ENCODE results near the gene TNS3.

Gene TNS3

DNA sequence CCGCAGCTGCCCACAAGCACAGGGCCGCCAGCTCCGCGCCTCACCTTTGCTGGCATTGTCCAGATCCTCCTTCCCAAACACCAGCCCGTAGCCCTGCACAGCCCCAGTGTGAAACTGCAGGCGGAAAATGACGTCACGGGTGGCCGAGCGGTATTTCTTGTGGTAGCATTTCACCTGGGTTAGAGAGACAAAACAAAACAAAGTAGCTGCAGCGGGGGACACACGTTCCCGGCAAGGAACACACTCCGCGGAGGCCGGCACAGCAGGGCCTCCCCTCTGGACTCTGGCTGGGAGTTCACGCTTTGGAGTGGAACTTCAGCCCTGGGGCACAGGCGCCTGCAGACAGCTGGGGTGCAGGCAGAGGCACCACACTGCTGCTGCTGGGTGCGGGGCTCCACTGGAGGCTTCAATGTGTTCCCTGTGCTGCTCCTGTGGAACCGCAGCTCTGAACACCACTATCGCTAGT, 181.1 kb downstream of the TNS3 start:
- DNase-seq: no peak

GRCh38 chr7:47400001-47400400, 181.9 kb downstream of the TNS3 start:
- no peak for DNase-seq

GRCh38 chr7:47394751-47395252, 187.1 kb downstream of the TNS3 start:
- no peak for DNase-seq

DNA sequence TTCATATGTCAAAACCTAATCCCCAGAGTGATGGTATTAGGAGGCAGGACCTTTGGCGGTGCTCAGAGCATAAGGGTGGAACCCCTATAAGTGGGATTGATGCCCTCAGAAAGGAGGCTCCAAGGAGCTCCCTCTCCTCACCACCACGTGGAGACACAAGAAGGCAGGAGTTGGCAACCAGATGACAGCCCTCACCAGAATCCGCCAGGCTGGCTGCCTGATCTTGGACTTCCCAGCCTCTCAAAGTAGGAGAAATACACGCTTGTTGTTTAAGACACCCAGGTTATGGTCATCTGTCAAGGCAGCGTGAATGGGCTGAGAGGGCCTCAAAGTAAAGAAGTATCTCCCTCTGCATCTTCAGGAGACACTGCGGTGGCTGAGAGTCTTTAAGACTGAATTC, 187.7 kb downstream of the TNS3 start:
- DNase-seq: no peak

DNA sequence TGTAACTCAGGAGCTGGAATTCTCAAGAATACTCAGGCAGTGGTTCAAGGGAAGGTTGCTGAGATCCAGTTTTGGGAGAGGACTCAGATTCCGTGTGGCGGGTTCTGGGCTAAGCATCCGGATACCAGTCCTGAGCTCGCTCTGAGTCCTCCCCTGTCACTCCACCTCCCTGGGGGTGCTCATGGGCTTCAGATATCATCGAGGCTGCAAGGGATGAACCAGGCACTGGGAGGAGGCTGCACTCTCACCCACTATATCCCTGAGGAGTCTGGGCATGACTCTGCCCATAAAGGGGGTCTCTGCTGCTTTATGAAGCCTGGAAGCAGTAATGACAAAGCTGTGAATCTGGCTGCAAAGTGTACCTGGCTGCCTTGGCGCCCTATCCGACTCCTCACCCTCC, 188.5 kb downstream of the TNS3 start:
- no peak for DNase-seq

DNA sequence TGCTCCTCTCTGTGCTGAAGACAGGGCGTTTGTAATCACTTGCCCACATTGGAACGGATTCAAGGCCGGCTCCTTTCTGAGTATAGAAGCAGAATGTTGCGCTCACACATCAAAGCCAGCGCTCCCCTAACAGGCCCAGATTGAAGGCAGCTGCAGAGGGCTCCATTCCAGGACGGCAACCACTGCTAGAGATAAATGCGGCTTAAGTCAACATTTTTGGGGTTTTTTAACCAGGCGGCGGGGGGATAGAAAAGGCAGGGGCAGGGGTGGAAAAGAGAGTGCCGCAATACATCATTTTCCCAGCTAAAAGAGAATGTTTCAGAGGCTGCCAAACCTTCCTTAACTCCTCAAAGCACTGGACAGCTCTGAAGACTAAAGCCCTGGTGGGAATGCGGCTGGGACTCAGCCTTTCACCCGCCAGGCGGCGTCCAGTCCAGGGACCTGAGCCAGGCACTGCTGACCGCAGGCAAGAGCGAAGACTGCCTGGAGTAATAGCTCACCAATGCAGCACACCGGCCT, 189.6 kb downstream of the TNS3 start:
- no peak for DNase-seq

DNA sequence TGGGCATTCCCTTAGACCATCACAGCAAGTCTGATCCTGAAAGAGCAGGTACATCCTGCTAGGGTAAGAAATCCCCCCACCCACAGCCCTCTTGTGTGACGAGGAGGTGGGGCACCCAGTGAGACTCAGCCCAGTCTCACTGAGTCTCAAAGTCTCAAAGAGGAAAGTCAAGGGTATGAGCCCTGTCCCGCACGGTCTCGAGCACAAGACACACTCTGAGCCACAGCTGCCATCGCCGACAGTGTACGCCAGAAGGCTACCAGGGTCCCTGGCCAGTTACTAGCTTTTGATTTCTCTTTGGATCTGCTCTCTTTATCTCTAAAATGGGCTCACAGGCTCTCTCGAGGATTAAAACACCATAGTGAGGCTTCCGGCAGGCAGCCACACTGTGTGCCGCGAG, 190.2 kb downstream of the TNS3 start:
- no peak for DNase-seq

DNA sequence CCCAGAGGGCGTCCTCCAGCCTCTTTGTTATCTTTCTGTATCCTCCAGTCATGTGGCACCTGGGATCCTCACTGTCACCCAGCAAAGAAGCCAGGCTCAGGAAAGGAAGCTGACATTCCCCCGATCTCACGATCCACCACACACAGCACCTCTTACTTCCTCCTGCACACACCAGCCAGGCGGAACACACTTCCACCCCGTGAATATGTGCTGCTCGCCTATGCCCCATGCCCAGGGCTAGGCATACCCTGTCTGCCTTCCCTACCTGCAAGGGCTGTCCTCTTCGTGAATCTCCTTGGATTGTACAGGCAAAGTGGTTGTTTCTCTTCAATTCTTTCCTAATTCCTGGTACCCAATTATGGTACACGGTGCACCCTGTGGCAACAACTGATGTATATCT, 191.0 kb downstream of the TNS3 start:
- DNase-seq: no peak

GRCh38 chr7:47389923-47390630, 191.8 kb downstream of the TNS3 start:
- no peak for DNase-seq

GRCh38 chr7:47389171-47389922, 192.6 kb downstream of the TNS3 start:
- DNase-seq: no peak

DNA sequence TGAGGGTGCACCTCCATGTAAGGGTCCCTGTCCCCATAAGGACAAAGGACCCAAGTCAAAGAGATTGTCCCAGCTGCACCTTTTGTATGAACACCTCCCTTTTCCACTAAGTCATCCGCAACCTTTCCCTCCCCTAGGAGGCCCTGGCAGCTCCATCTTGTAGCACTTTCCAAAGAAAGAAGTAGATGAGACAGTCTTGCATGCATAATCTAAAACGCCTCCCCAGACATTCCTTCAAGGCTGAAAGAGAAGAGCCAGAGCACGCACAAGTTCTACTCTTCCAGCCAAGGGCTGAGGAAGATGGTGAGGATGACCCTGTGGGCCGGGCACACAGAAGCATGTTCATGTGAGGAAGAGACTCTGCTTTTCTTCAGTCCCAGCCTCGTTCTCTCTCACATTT, 194.4 kb downstream of the TNS3 start:
- DNase-seq: no peak

GRCh38 chr7:47386273-47386835, 195.6 kb downstream of the TNS3 start:
- DNase-seq: no peak

GRCh38 chr7:47385536-47386125, 196.3 kb downstream of the TNS3 start:
- no peak for DNase-seq

- DNase-seq: no peak
Observed at GRCh38 chr7:47384755-47385535, 197.0 kb downstream of the TNS3 start.

DNA sequence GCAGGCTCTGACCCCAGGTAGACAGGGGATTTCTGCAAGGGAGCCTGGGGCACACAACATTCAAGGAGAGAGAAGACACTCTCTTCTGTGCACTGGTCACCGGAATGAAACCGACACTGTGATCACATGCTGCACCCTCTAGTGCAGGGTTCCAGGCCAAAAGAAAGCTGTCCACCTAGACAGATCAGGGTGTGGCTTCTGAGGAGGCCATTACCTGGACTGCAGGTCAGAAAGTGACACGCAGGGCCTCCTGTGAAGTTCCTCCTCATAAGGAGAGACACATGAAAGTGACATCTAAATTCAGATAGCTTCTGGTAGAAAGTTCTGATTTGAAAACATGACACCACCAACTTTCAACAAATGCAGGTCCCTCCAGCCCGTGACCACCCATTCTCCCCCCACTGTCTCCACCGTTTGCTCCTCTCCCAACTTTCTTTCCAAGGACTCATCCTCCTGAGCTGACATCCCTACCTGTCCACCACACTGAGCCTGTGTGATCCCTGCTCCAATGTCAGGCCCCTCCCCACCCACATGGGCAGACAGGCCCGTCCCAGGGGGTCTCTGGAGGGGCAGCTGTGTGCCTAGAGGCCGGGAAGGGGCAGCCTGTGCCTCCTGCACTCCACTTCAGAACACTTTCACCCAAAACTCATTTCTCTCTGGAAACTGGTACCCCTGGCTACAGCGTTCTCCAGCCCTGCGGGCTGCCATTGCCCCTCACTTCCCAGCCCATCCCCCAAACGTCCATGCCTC, 198.0 kb downstream of the TNS3 start:
- no peak for DNase-seq

GRCh38 chr7:47383072-47383471, 198.8 kb downstream of the TNS3 start:
- DNase-seq: peak; percentile 1

DNA sequence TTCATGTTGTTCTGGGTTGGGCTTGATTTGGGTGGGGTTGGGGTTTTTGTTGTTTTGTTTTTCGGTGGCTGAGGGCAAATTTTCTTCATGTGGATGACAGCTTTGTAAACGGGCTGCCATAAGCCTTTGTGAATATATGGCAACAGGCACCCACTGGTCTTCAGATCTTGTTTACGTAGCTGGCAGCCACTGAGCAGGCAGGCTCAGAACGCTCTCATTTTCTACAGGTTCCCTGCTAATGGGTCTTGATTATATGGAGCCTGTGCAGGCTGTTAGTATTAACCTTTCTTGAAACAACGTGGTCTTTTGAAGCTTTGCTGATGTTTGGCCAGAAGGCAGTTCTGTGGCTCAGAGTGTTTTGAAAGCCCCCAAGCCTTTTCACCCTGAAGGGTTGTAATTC, 199.7 kb downstream of the TNS3 start:
- DNase-seq: no peak

- no peak for DNase-seq
Observed at GRCh38 chr7:47381134-47381495, 200.8 kb downstream of the TNS3 start.

DNA sequence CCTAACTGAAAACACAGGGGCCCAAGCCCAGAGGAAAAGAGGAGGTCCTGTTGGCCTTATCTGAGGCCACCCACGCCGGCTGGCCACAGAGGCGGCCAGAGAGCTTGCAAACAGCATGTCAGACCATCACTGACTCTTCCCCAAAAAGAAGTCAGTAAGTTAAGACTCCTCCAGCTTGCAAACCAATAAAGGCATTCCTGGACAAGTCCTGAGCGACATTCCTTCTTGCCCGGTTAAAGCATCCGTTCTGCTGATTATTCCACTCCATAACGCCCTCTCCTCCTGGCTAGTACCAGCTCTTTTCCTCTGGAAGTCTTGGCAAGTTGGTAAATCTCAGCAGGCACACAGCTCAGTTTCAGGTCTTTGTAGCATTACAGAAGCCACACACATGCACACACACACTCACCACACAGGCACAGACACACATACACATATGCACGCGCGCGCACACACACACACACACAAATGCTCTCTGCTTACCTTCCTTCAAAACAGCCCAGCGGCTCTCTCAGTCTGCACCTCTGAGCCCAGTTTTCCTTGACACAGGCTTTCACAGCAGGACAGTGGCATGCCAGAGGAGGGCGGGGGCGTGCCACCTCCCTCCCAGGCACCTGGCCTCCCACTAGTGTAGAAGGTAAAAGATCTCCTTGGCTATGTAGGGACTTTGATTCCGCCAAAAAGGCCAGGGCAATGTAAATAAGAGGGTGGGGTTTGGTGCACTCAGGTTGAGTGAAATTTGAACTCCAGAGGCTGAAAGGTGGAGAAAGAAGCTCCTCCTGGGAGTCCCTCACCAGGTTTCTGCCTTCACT, 201.4 kb downstream of the TNS3 start:
- no peak for DNase-seq

DNA sequence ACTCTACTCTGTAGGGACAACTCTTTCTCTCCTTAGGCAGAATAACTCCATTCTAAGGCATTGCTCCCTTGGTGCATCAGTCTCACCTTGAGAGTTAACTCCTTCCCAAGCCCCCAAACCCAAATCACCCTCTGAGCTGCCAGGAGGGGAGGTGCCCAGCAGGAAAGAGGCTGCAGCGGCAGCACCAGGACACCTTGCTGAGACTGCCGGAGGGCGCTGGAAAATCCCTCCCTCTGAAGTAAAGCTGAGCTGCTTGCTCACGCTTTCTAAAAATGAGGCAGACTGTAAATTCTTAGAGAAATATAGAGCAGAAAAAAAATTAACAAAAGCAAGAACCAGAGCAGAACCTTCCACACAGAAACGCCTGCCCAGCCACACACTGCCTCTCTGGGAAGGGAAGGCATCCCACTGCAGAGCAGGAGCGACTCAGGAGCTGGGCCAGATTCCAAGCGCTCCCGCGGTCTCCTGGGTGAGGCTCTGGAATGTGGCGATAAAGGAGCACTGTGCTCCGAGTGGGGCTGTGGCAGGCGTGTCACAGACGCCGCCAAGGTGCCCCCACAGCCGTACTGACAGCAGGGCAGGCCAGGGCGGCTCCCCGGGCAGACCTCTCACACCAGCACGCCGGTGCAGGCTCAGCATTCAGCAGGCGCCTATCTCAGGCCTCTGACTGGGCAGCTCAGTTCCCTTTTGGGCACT, 202.1 kb downstream of the TNS3 start:
- DNase-seq: no peak

All from NCI-H82 (cell line).